Measurements from ENCODE around the gene RFX6.

DNA sequence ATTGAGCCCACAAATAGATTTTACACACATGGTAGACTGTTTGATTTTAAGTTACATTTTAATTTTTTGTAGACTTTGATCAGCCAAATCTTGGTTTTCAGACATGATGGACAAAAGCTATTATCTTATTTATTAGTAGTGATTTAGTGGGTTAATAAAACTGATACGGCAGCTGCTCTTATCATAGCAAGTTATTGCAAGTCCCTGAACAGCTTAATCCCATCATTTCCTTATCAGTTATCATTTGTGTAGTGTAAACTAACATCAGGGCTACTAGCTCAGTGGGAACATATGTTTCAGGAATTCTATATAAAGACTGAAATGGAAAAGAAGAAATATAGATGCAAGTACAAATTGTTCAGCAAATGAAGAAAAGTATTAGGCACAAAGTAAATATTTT, 10.9 kb downstream of the RFX6 start:
- TF ChIP-seq, protein P1, sequence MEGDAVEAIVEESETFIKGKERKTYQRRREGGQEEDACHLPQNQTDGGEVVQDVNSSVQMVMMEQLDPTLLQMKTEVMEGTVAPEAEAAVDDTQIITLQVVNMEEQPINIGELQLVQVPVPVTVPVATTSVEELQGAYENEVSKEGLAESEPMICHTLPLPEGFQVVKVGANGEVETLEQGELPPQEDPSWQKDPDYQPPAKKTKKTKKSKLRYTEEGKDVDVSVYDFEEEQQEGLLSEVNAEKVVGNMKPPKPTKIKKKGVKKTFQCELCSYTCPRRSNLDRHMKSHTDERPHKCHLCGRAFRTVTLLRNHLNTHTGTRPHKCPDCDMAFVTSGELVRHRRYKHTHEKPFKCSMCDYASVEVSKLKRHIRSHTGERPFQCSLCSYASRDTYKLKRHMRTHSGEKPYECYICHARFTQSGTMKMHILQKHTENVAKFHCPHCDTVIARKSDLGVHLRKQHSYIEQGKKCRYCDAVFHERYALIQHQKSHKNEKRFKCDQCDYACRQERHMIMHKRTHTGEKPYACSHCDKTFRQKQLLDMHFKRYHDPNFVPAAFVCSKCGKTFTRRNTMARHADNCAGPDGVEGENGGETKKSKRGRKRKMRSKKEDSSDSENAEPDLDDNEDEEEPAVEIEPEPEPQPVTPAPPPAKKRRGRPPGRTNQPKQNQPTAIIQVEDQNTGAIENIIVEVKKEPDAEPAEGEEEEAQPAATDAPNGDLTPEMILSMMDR (IDR thresholded peaks at IDR 0.05): no peak
- TF ChIP-seq POLR2A (IDR thresholded peaks at IDR 0.05): no peak
